HEK293 (cell line): ENCODE measurements around the gene ROBO1.
A peak's percentile ranks its signal among the peaks of the same experiment; 100 is the strongest.

Experiments used
- HOXC10 ChIP-seq: sonication (generic); formaldehyde crosslinking; IDR thresholded peaks from 2 replicates; pipeline ENCODE4 v1.8.1; 2023; ENCODE audit warnings: mild to moderate bottlenecking, missing genetic modification reagents
- SCRT1 ChIP-seq: fragments of 450-650 bp; formaldehyde crosslinking; IDR thresholded peaks from 2 replicates; pipeline ENCODE4 v1.5.1; 2016; ENCODE audit warnings: missing biosample characterization, missing genetic modification characterization, borderline replicate concordance
- TCF7L2 ChIP-seq: IDR thresholded peaks from 2 replicates; pipeline ENCODE4 v1.6.1; 2011; ENCODE audit warnings: low read depth, mild to moderate bottlenecking, inconsistent platforms, low read length, moderate library complexity, borderline replicate concordance
- TSHZ1 ChIP-seq: fragments of 450-650 bp; formaldehyde crosslinking; IDR thresholded peaks from 2 replicates; pipeline ENCODE4 v1.5.1; 2016; ENCODE audit warnings: missing biosample characterization, missing genetic modification characterization, borderline replicate concordance
- ZFHX2 ChIP-seq: fragments of 450-650 bp; formaldehyde crosslinking; conservative IDR thresholded peaks from 2 replicates; pipeline ENCODE4 v1.5.1; 2016; ENCODE audit warnings: missing biosample characterization, missing genetic modification characterization
- ZIC2 ChIP-seq: fragments of 450-650 bp; formaldehyde crosslinking; IDR thresholded peaks from 2 replicates; pipeline ENCODE4 v1.5.1; 2016; ENCODE audit warnings: missing biosample characterization, missing genetic modification characterization
- ZNF10 ChIP-seq: fragments of 450-650 bp; formaldehyde crosslinking; IDR thresholded peaks from 2 replicates; pipeline ENCODE4 v1.5.1; 2017; ENCODE audit warnings: missing biosample characterization, missing genetic modification characterization
- ZNF112 ChIP-seq: fragments of 450-650 bp; formaldehyde crosslinking; IDR thresholded peaks from 2 replicates; pipeline ENCODE4 v1.5.0; 2017; ENCODE audit warnings: missing biosample characterization, missing genetic modification characterization
- ZNF175 ChIP-seq: fragments of 450-650 bp; formaldehyde crosslinking; IDR thresholded peaks from 2 replicates; pipeline ENCODE4 v1.5.1; 2016; ENCODE audit warnings: missing biosample characterization, missing genetic modification characterization
- ZNF211 ChIP-seq: fragments of 450-650 bp; formaldehyde crosslinking; IDR thresholded peaks from 2 replicates; pipeline ENCODE4 v1.5.1; 2016; ENCODE audit warnings: low read depth, missing biosample characterization, missing genetic modification characterization
- ZNF302 ChIP-seq: fragments of 450-650 bp; formaldehyde crosslinking; IDR thresholded peaks from 2 replicates; pipeline ENCODE4 v1.5.1; 2016; ENCODE audit warnings: missing biosample characterization, missing genetic modification characterization, low read depth
- ZNF350 ChIP-seq: fragments of 450-650 bp; formaldehyde crosslinking; IDR thresholded peaks from 2 replicates; pipeline ENCODE4 v1.5.0; 2017; ENCODE audit warnings: missing biosample characterization, mild to moderate bottlenecking, missing genetic modification characterization
- ZNF354C ChIP-seq: fragments of 450-650 bp; formaldehyde crosslinking; IDR thresholded peaks from 2 replicates; pipeline ENCODE4 v1.5.1; 2016; ENCODE audit warnings: missing biosample characterization, missing genetic modification characterization, low read depth, borderline replicate concordance
- ZNF366 ChIP-seq: fragments of 450-650 bp; formaldehyde crosslinking; conservative IDR thresholded peaks from 2 replicates; pipeline ENCODE4 v1.5.1; 2016; ENCODE audit warnings: missing biosample characterization, missing genetic modification characterization
- ZNF391 ChIP-seq: fragments of 450-650 bp; formaldehyde crosslinking; IDR thresholded peaks from 2 replicates; pipeline ENCODE4 v1.5.1; 2016; ENCODE audit warnings: low read depth, missing biosample characterization, missing genetic modification characterization, borderline replicate concordance
- ZNF398 ChIP-seq: fragments of 450-650 bp; formaldehyde crosslinking; IDR thresholded peaks from 2 replicates; pipeline ENCODE4 v1.5.1; 2017; ENCODE audit warnings: missing biosample characterization, missing genetic modification characterization
- ZNF433 ChIP-seq: fragments of 450-650 bp; formaldehyde crosslinking; IDR thresholded peaks from 2 replicates; pipeline ENCODE4 v1.5.1; 2016; ENCODE audit warnings: missing biosample characterization, missing genetic modification characterization, low read depth
- ZNF473 ChIP-seq: fragments of 450-650 bp; formaldehyde crosslinking; IDR thresholded peaks from 2 replicates; pipeline ENCODE4 v1.5.1; 2017; ENCODE audit warnings: missing biosample characterization, missing genetic modification characterization
- ZNF513 ChIP-seq: fragments of 450-650 bp; IDR thresholded peaks from 2 replicates; pipeline ENCODE4 v1.5.1; 2018; ENCODE audit warnings: missing biosample characterization, missing genetic modification characterization
- ZNF600 ChIP-seq: fragments of 450-650 bp; formaldehyde crosslinking; IDR thresholded peaks from 2 replicates; pipeline ENCODE4 v1.5.1; 2016; ENCODE audit warnings: missing biosample characterization, missing genetic modification characterization
- ZNF670 ChIP-seq: fragments of 450-650 bp; formaldehyde crosslinking; IDR thresholded peaks from 2 replicates; pipeline ENCODE4 v1.5.1; 2016; ENCODE audit warnings: missing biosample characterization, missing genetic modification characterization, low read depth
- ZNF677 ChIP-seq: fragments of 450-650 bp; IDR thresholded peaks from 2 replicates; pipeline ENCODE4 v1.5.0; 2018; ENCODE audit warnings: missing biosample characterization, mild to moderate bottlenecking, missing genetic modification characterization, moderate library complexity
- ZNF768 ChIP-seq: fragments of 450-650 bp; formaldehyde crosslinking; IDR thresholded peaks from 2 replicates; pipeline ENCODE4 v1.5.1; 2018; ENCODE audit warnings: missing biosample characterization, mild to moderate bottlenecking, missing genetic modification characterization
- ZSCAN23 ChIP-seq: fragments of 450-650 bp; formaldehyde crosslinking; IDR thresholded peaks from 2 replicates; pipeline ENCODE4 v1.5.1; 2016; ENCODE audit warnings: missing biosample characterization, missing genetic modification characterization
- TF ChIP-seq, protein P1 (sequence below): fragments of 450-650 bp; formaldehyde crosslinking; IDR thresholded peaks from 2 replicates; pipeline ENCODE4 v1.5.1; 2016; ENCODE audit warnings: missing biosample characterization, missing genetic modification characterization
- TF ChIP-seq, protein P2 (sequence below): fragments of 450-650 bp; formaldehyde crosslinking; conservative IDR thresholded peaks from 2 replicates; pipeline ENCODE4 v1.5.1; 2016; ENCODE audit warnings: low read depth, missing biosample characterization, missing genetic modification characterization

ROBO1 gene

DNA sequence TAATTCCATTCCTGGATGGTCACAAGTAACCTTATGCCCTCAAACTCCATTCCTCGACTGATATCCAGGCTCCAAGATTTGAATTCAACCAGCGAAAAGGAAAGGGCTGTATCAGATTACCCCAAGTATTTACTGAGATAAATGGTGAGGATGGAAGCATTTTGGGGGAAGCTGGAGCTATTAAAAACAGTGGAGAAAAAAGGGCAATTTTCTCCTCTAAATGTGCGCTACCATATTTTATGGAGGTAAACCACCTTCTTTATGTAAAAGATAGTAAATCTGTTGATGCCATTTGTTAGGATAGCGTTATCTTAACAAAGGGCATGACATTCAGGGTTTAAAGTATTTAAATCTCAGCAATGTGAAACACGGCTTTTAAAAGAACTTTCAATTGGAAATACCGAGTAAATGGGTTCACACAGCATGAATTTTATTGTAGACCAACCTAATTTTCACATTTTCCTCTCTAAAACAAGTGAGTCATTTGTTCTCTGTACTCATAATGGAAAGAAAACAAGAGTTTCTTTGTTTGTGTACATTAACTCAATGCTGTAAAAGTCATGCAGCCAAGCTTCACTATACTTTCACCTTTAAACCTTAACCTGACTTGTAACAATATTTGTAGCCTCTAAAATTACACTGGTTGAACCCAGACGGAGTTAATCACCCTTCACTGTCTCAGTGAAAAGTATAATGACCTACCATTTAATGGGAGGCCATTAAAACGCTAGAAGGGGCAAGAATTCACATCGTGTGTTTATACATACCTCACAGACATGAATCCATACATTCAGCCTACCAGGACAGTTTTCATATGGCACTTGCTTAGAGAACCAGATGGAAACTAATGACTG is 773.4 kb downstream of the ROBO1 start (continued):
- TF ChIP-seq ZNF398 (tag by site-specific recombination) (no peak), ZNF350 (no peak), ZNF10 (tag by site-specific recombination) (no peak), ZNF677 (tag by site-specific recombination) (no peak), HOXC10 (CRISPR knock-in tag) (no peak), ZSCAN23 (tag by site-specific recombination) (no peak; the same call in 1 of the 2 replicates), ZIC2 (tag by site-specific recombination) (peak; percentile 60; the same call in 1 of the 2 replicates), ZNF302 (no peak), ZNF670 (tag by site-specific recombination) (no peak), ZFHX2 (no peak), ZNF600 (tag by site-specific recombination) (no peak), ZNF513 (tag by site-specific recombination) (peak; percentile 54; the same call in 1 of the 2 replicates), ZNF473 (tag by site-specific recombination) (no peak), ZNF175 (tag by site-specific recombination) (no peak), SCRT1 (tag by site-specific recombination) (peak; percentile 87), ZNF354C (tag by site-specific recombination) (no peak), TCF7L2 (peak; percentile 96), ZNF391 (no peak), ZNF768 (tag by site-specific recombination) (no peak), ZNF112 (tag by site-specific recombination) (no peak), ZNF211 (no peak), ZNF433 (tag by site-specific recombination) (no peak), TSHZ1 (tag by site-specific recombination) (peak; percentile 80; the same call in 1 of the 2 replicates), ZNF366 (tag by site-specific recombination) (no peak)
- TF ChIP-seq, protein P1, sequence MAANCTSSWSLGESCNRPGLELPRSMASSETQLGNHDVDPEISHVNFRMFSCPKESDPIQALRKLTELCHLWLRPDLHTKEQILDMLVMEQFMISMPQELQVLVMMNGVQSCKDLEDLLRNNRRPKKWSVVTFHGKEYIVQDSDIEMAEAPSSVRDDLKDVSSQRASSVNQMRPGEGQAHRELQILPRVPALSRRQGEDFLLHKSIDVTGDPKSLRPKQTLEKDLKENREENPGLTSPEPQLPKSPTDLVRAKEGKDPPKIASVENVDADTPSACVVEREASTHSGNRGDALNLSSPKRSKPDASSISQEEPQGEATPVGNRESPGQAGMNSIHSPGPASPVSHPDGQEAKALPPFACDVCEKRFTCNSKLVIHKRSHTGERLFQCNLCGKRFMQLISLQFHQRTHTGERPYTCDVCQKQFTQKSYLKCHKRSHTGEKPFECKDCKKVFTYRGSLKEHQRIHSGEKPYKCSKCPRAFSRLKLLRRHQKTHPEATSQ (tag by site-specific recombination): no peak
- TF ChIP-seq, protein P2, sequence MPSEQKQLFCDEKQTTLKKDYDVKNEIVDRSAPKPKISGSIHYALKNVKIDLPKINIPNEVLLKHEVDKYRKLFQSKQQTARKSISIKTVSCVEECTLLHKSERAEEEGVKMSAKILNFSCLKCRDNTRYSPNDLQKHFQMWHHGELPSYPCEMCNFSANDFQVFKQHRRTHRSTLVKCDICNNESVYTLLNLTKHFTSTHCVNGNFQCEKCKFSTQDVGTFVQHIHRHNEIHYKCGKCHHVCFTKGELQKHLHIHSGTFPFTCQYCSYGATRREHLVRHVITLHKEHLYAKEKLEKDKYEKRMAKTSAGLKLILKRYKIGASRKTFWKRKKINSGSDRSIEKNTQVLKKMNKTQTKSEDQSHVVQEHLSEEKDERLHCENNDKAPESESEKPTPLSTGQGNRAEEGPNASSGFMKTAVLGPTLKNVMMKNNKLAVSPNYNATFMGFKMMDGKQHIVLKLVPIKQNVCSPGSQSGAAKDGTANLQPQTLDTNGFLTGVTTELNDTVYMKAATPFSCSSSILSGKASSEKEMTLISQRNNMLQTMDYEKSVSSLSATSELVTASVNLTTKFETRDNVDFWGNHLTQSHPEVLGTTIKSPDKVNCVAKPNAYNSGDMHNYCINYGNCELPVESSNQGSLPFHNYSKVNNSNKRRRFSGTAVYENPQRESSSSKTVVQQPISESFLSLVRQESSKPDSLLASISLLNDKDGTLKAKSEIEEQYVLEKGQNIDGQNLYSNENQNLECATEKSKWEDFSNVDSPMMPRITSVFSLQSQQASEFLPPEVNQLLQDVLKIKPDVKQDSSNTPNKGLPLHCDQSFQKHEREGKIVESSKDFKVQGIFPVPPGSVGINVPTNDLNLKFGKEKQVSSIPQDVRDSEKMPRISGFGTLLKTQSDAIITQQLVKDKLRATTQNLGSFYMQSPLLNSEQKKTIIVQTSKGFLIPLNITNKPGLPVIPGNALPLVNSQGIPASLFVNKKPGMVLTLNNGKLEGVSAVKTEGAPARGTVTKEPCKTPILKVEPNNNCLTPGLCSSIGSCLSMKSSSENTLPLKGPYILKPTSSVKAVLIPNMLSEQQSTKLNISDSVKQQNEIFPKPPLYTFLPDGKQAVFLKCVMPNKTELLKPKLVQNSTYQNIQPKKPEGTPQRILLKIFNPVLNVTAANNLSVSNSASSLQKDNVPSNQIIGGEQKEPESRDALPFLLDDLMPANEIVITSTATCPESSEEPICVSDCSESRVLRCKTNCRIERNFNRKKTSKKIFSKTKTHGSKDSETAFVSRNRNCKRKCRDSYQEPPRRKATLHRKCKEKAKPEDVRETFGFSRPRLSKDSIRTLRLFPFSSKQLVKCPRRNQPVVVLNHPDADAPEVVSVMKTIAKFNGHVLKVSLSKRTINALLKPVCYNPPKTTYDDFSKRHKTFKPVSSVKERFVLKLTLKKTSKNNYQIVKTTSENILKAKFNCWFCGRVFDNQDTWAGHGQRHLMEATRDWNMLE (tag by site-specific recombination): no peak
